HTERT RPE-1 (cell line): Measurements from ENCODE around the gene LMBR1.
"Not testable (repeated sequence)": the region's sequence is repeated elsewhere in the genome, so short reads cannot be mapped to it uniquely, and the experiment has no call there.

Experiments used
- in situ Hi-C: fragments of 300-500 bp; cut with MboI; formaldehyde crosslinking; loops from 4 replicates; pipeline ENCODE4 v1.14.3; 2020; ENCODE audit warnings: low sequenced_read_pairs

Gene LMBR1

GRCh38 chr7:156906200-156906649, 13.2 kb upstream of the LMBR1 start:
- in situ Hi-C loops: no loop called here

- in situ Hi-C loops: no loop called here
Observed at GRCh38 chr7:156903232-156903909, 10.4 kb upstream of the LMBR1 start.

- in situ Hi-C loops: not testable (repeated sequence)
Observed at GRCh38 chr7:156900093-156900492, 7.1 kb upstream of the LMBR1 start.

GRCh38 chr7:156898938-156899337, 6.0 kb upstream of the LMBR1 start:
- in situ Hi-C loops: no loop called here

GRCh38 chr7:156897673-156898072, 4.7 kb upstream of the LMBR1 start:
- in situ Hi-C loops: no loop called here

- in situ Hi-C loops: no loop called here
Observed at GRCh38 chr7:156896388-156897022, 3.5 kb upstream of the LMBR1 start.

- in situ Hi-C loops: no loop called here
Observed at GRCh38 chr7:156895024-156895780, 2.2 kb upstream of the LMBR1 start.

GRCh38 chr7:156892081-156892800, 742 bp downstream of the LMBR1 start:
- in situ Hi-C loops: no loop called here

- in situ Hi-C loops: no loop called here
Observed at GRCh38 chr7:156889746-156890145, 3.2 kb downstream of the LMBR1 start.

- in situ Hi-C loops: no loop called here
Observed at GRCh38 chr7:156889089-156889488, 3.9 kb downstream of the LMBR1 start.

GRCh38 chr7:156886020-156886795, 6.8 kb downstream of the LMBR1 start:
- in situ Hi-C loops: no loop called here

- in situ Hi-C loops: no loop called here
Observed at GRCh38 chr7:156881679-156882078, 11.3 kb downstream of the LMBR1 start.

- in situ Hi-C loops: no loop called here
Observed at GRCh38 chr7:156875766-156876165, 17.2 kb downstream of the LMBR1 start.

GRCh38 chr7:156868363-156868762, 24.6 kb downstream of the LMBR1 start:
- in situ Hi-C loops: not testable (repeated sequence)

GRCh38 chr7:156865493-156865892, 27.5 kb downstream of the LMBR1 start:
- in situ Hi-C loops: no loop called here

- in situ Hi-C loops: not testable (repeated sequence)
Observed at GRCh38 chr7:156862022-156862421, 31.0 kb downstream of the LMBR1 start.

- in situ Hi-C loops: no loop called here
Observed at GRCh38 chr7:156861212-156861611, 31.8 kb downstream of the LMBR1 start.

- in situ Hi-C loops: not testable (repeated sequence)
Observed at GRCh38 chr7:156860099-156860498, 32.9 kb downstream of the LMBR1 start.

- in situ Hi-C loops: no loop called here
Observed at GRCh38 chr7:156858523-156858922, 34.5 kb downstream of the LMBR1 start.

GRCh38 chr7:156857757-156858156, 35.2 kb downstream of the LMBR1 start:
- in situ Hi-C loops: no loop called here
